PC-9 (cell line): ENCODE data around the gene RUNX3.

ENCODE experiments used
- EZH2 ChIP-seq: fragments of 200-600 bp; sonication (generic); IDR thresholded peaks from 2 replicates; pipeline ENCODE4 v1.8.0; 2017; ENCODE audit warnings: antibody characterized with exemption, low read depth
- TF ChIP-seq, protein P1 (sequence below): fragments of 200-600 bp; sonication (generic); conservative IDR thresholded peaks from 2 replicates; pipeline ENCODE4 v1.6.1; 2017; ENCODE audit warnings: mixed run types, antibody characterized with exemption, mild to moderate bottlenecking, moderate library complexity

DNA sequence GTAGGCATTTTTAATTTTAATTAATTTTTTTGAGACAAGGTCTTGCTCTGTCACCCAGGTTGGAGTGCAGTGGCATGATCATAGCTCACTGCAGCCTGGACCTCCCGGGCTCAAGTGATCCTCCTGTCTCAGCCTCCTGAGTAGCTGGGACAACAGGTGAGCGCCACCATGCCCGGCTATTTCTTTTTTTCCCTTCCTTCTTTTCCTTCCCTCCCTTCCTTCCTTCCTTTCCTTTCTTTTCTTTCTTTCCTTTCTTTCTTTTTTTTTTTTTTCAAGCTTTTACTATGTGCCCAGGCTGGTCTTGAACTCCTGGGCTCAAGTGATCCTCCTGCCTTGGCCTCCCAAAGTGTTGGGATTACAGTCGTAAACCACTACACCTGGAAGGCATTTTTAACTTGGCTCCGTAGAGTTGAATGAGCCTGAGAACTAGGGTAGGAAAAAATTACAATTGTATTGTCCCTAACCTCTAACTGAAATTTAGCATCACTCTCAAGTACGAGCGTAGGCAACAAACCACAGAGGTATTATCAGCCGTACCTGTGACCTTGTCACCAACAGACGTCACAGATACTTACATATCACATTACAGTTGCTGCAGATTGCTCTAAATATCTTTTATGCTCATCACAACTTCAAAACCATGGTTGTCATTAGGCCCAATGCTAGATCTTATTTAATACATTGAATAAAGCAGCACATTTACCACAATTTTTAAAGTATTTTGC lies 8.0 kb downstream of the RUNX3 start:
- TF ChIP-seq, protein P1, sequence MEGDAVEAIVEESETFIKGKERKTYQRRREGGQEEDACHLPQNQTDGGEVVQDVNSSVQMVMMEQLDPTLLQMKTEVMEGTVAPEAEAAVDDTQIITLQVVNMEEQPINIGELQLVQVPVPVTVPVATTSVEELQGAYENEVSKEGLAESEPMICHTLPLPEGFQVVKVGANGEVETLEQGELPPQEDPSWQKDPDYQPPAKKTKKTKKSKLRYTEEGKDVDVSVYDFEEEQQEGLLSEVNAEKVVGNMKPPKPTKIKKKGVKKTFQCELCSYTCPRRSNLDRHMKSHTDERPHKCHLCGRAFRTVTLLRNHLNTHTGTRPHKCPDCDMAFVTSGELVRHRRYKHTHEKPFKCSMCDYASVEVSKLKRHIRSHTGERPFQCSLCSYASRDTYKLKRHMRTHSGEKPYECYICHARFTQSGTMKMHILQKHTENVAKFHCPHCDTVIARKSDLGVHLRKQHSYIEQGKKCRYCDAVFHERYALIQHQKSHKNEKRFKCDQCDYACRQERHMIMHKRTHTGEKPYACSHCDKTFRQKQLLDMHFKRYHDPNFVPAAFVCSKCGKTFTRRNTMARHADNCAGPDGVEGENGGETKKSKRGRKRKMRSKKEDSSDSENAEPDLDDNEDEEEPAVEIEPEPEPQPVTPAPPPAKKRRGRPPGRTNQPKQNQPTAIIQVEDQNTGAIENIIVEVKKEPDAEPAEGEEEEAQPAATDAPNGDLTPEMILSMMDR = no peak
- TF ChIP-seq EZH2 = no peak
